ENCODE results near the gene MED12. TPM values are rescaled to one million over a fixed set of nuclear protein-coding genes. Genes with fewer than 3 reads are reported as not detected.

The MED12 gene
- total and polyA plus RNA-seq, 10 of the 15 experiments (the other 5 are each of a cell fraction or from before 2014, with no cell fraction given): 0.68 to 28.5 (median 13.7) TPM

- ATAC-seq (no peak), FAIRE-seq (no peak), DNase-seq (ENCODE audit: low read depth, low spot score) (no peak)
- H3K27me3 ChIP-seq (replicated peaks in 1 of 2; ENCODE audit: control insufficient read depth in 2 of 2, insufficient read depth in 2 of 2, low read length in 1 of 2): no peaks in the 10 kb centered on the region
- no peak overlapping the region for H3K4me2 ChIP-seq (ENCODE audit: control insufficient read depth, insufficient read depth)
- H4K20me1 ChIP-seq (ENCODE audit: control insufficient read depth, insufficient read depth): no peaks in the 10 kb centered on the region
- ChIA-PET CTCF (no interaction called here), SMC1A (ENCODE audit: uncharacterized antibody, unreplicated experiment) (no interaction called here), RAD21 (ENCODE audit: unreplicated experiment) (no interaction called here), POLR2A (no interaction called here)
- H3K36me3 ChIP-seq (ENCODE audit: control insufficient read depth in 2 of 2, insufficient read depth in 2 of 2, low read length in 1 of 2): no peaks in the 10 kb centered on the region; a peak in 2 of 4 replicates
- BruUV-seq (replicated peaks): no TSS peak
- 59% methylated on average over 11 of the region's 12 CpGs for WGBS (ENCODE audit: insufficient coverage, insufficient replicate concordance, low lambda C conversion rate, missing lambda C conversion rate)
- no peaks in the 10 kb centered on the region for H3K4me1 ChIP-seq (ENCODE audit: control insufficient read depth, insufficient read depth, low read length)
- no peak overlapping the region for H3K9ac ChIP-seq (ENCODE audit: control insufficient read depth, insufficient read depth, low read length)
- intact Hi-C loops (cut with micrococcal nuclease; ENCODE audit: unreplicated experiment): no loop called here
- H3K9me3 ChIP-seq (replicated peaks; ENCODE audit: control insufficient read depth, insufficient read depth, low read length): no peaks in the 10 kb centered on the region
- H3K27ac ChIP-seq (ENCODE audit: control insufficient read depth, insufficient read depth): no peak overlapping the region
- H3K79me2 ChIP-seq (ENCODE audit: control insufficient read depth, insufficient read depth, low read length): no peaks in the 10 kb centered on the region
- in situ Hi-C loops (cut with MboI): no loop called here
- no peak overlapping the region for H2AFZ ChIP-seq (ENCODE audit: control insufficient read depth, low read depth, low read length)
- no peak overlapping the region for H3K4me3 ChIP-seq
- TF ChIP-seq RELB (IDR thresholded peaks at IDR 0.05; ENCODE audit: low read depth) (no peak), NFYA (IDR thresholded peaks at IDR 0.05; ENCODE audit: borderline replicate concordance, low read depth, low read length) (no peak), FOXM1 (IDR thresholded peaks at IDR 0.05; ENCODE audit: low read depth, low read length) (no peak), NFXL1 (IDR thresholded peaks at IDR 0.05; ENCODE audit: borderline replicate concordance) (no peak), SREBF2 (IDR thresholded peaks at IDR 0.05; ENCODE audit: low read length) (no peak), CEBPZ (IDR thresholded peaks at IDR 0.05; ENCODE audit: low read depth, low read length) (no peak), HDAC2 (IDR thresholded peaks at IDR 0.05) (no peak), ZBTB40 (IDR thresholded peaks at IDR 0.05; ENCODE audit: borderline replicate concordance) (no peak), CREM (IDR thresholded peaks at IDR 0.05; ENCODE audit: low read depth) (no peak), NFIC (IDR thresholded peaks at IDR 0.05; ENCODE audit: low read depth, low read length) (no peak), ZNF622 (IDR thresholded peaks at IDR 0.05) (no peak), NR2C2 (IDR thresholded peaks at IDR 0.05; ENCODE audit: borderline replicate concordance, control insufficient read depth, insufficient read length, low read depth) (no peak), ASH2L (IDR thresholded peaks at IDR 0.05; ENCODE audit: borderline replicate concordance, low read depth) (no peak), SMARCA5 (IDR thresholded peaks at IDR 0.05) (no peak), JUND (IDR thresholded peaks at IDR 0.05; ENCODE audit: low read depth, low read length) (no peak), SMAD5 (IDR thresholded peaks at IDR 0.05; ENCODE audit: low read depth) (no peak), WRNIP1 (IDR thresholded peaks at IDR 0.05; ENCODE audit: borderline replicate concordance, low read depth, low read length) (no peak)
Measured at GRCh38 chrX:71171110-71171801, 52.9 kb downstream of the MED12 start.
